ENCODE data around the gene RNU4-1. TPM values are rescaled to one million over a fixed set of nuclear protein-coding genes. Genes with fewer than 3 reads are reported as not detected.

The RNU4-1 gene
- total and polyA plus RNA-seq, 2 of the 4 experiments (the other 2 are of a cell fraction), result under 0.01 TPM; not detected in 1

DNA sequence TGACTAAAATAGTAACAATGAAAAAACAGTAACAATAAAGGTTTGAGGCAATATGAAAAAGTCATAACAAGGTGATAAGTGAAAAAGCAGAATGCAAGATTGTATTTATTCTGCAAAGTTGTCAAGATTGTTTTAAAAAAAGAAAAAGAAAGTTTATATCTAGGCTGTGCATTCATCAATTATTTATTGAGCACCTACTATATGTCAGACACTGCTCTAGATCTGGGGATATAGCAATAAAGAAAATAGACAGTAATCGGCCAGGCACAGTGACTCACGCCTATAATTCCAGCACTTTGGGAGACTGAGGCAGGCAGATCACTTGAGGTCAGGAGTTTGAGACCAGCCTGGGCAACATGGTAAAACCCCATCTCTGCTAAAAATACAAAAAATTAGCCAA, 30.7 kb upstream of the RNU4-1 start:
- no peak overlapping the region for H3K4me2 ChIP-seq (ENCODE audit: low read depth, low read length)
- dilution Hi-C loops (cut with HindIII; ENCODE audit: low sequenced_read_pairs, unreplicated experiment), result no loop called here

More for the DNA sequence above, 30.7 kb upstream of the RNU4-1 start:
- no peak overlapping the region for H3K18ac ChIP-seq (ENCODE audit: low read depth, low read length)
- no TSS peak for BruUV-seq (replicated peaks)
- WGBS, 2 experiments (ENCODE audit: extremely low coverage in 2 of 2, insufficient read length in 1 of 2), result no CpG with 5 or more reads among the region's 2 CpGs
- H2AFZ ChIP-seq (replicated peaks; ENCODE audit: low read length, poor library complexity), result no peak overlapping the region
- H3K36me3 ChIP-seq (ENCODE audit: control insufficient read depth, insufficient read depth, low read length), result no peaks in the 10 kb centered on the region
- no peaks in the 10 kb centered on the region for H3K9me1 ChIP-seq (ENCODE audit: insufficient read depth, low read length)
- H3K9ac ChIP-seq (ENCODE audit: low read depth, low read length), result no peak overlapping the region
- in situ Hi-C loops (cut with MboI; ENCODE audit: low sequenced_read_pairs), result no loop called here
- no peak overlapping the region for H2AK9ac ChIP-seq (replicated peaks; ENCODE audit: low read depth, low read length, poor library complexity)
- DNase-seq, result no peak
- intact Hi-C loops (cut with micrococcal nuclease), result no loop called here
- H2BK15ac ChIP-seq (ENCODE audit: low read depth, low read length), result no peak overlapping the region
- no peaks in the 10 kb centered on the region for H4K20me1 ChIP-seq (ENCODE audit: insufficient read depth, low read length)
- H2BK120ac ChIP-seq (ENCODE audit: low read depth, low read length), result no peak overlapping the region
- POLR2A ChIA-PET (ENCODE audit: unreplicated experiment), result interaction anchor here (0.6 kb wide), 1 partner anchor 130 kb away, joined by 4 read pairs; no protein-coding TSS in a partner anchor
- H3K14ac ChIP-seq (replicated peaks; ENCODE audit: low read depth, low read length), result no peak overlapping the region
- TF ChIP-seq RCOR1 (IDR thresholded peaks at IDR 0.05; ENCODE audit: insufficient replicate concordance, low read length) (no peak), NFE2L2 (IDR thresholded peaks at IDR 0.05; ENCODE audit: low read depth, low read length) (no peak), CEBPB (IDR thresholded peaks at IDR 0.05; ENCODE audit: low read depth, low read length) (no peak), FOS (IDR thresholded peaks at IDR 0.05; ENCODE audit: low read depth, low read length) (no peak), SMC3 (IDR thresholded peaks at IDR 0.05; ENCODE audit: low read depth, low read length) (no peak), MAZ (IDR thresholded peaks at IDR 0.05; ENCODE audit: borderline replicate concordance, low read depth, low read length) (no peak), MXI1 (IDR thresholded peaks at IDR 0.05; ENCODE audit: borderline replicate concordance, low read depth, low read length) (no peak), RAD21 (IDR thresholded peaks at IDR 0.05; ENCODE audit: low read length) (no peak), MAFK (IDR thresholded peaks at IDR 0.05; ENCODE audit: low read depth, low read length) (no peak), POLR2A (IDR thresholded peaks at IDR 0.05; ENCODE audit: low read depth, low read length) (no peak), CHD1 (IDR thresholded peaks at IDR 0.05; ENCODE audit: low read depth, low read length) (no peak), BHLHE40 (IDR thresholded peaks at IDR 0.05; ENCODE audit: low read depth, low read length) (no peak)
- TF ChIP-seq, protein P1, sequence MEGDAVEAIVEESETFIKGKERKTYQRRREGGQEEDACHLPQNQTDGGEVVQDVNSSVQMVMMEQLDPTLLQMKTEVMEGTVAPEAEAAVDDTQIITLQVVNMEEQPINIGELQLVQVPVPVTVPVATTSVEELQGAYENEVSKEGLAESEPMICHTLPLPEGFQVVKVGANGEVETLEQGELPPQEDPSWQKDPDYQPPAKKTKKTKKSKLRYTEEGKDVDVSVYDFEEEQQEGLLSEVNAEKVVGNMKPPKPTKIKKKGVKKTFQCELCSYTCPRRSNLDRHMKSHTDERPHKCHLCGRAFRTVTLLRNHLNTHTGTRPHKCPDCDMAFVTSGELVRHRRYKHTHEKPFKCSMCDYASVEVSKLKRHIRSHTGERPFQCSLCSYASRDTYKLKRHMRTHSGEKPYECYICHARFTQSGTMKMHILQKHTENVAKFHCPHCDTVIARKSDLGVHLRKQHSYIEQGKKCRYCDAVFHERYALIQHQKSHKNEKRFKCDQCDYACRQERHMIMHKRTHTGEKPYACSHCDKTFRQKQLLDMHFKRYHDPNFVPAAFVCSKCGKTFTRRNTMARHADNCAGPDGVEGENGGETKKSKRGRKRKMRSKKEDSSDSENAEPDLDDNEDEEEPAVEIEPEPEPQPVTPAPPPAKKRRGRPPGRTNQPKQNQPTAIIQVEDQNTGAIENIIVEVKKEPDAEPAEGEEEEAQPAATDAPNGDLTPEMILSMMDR (conservative IDR thresholded peaks at IDR 0.05; ENCODE audit: low read depth, low read length), result no peak
- TF ChIP-seq, protein P2, sequence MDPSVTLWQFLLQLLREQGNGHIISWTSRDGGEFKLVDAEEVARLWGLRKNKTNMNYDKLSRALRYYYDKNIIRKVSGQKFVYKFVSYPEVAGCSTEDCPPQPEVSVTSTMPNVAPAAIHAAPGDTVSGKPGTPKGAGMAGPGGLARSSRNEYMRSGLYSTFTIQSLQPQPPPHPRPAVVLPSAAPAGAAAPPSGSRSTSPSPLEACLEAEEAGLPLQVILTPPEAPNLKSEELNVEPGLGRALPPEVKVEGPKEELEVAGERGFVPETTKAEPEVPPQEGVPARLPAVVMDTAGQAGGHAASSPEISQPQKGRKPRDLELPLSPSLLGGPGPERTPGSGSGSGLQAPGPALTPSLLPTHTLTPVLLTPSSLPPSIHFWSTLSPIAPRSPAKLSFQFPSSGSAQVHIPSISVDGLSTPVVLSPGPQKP (IDR thresholded peaks at IDR 0.05; ENCODE audit: borderline replicate concordance, low read depth, low read length), result no peak
- TF ChIP-seq, protein P3, sequence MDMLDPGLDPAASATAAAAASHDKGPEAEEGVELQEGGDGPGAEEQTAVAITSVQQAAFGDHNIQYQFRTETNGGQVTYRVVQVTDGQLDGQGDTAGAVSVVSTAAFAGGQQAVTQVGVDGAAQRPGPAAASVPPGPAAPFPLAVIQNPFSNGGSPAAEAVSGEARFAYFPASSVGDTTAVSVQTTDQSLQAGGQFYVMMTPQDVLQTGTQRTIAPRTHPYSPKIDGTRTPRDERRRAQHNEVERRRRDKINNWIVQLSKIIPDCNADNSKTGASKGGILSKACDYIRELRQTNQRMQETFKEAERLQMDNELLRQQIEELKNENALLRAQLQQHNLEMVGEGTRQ (IDR thresholded peaks at IDR 0.05; ENCODE audit: low read depth, low read length), result no peak
- ATAC-seq (ENCODE audit: low read depth), result no peak
- CTCF ChIA-PET, result interaction anchor here (1.0 kb wide), 1 partner anchor 325 kb away, joined by 3 read pairs; no protein-coding TSS in a partner anchor
- H2AK5ac ChIP-seq (ENCODE audit: low read depth, low read length), result no peak overlapping the region
- no peaks in the 10 kb centered on the region for H3K79me1 ChIP-seq (ENCODE audit: low read depth in 1 of 2, low read length in 2 of 2)
- no peak overlapping the region for H3K23ac ChIP-seq (ENCODE audit: low read depth, low read length)
- H3K4me3 ChIP-seq (ENCODE audit: insufficient read depth, low read depth, low read length), result no peak overlapping the region
- H4K91ac ChIP-seq (ENCODE audit: insufficient read depth, low read depth, low read length), result no peak overlapping the region
- H3K56ac ChIP-seq (ENCODE audit: extremely low read depth, insufficient read depth, low read length), result no peak overlapping the region
- no peak overlapping the region for H3K27ac ChIP-seq (ENCODE audit: insufficient read depth, low read length)
- H4K5ac ChIP-seq (ENCODE audit: low read depth, low read length), result no peak overlapping the region
- H3K9me3 ChIP-seq (ENCODE audit: control insufficient read depth, insufficient read depth, low read length), result no peaks in the 10 kb centered on the region
- H2BK20ac ChIP-seq (ENCODE audit: low read depth, low read length), result no peak overlapping the region
- H3K4ac ChIP-seq (ENCODE audit: low read depth, low read length), result no peak overlapping the region
- H4K8ac ChIP-seq (ENCODE audit: low read depth in 2 of 2, low read length in 2 of 2), result no peak overlapping the region
- H3K4me1 ChIP-seq (ENCODE audit: control insufficient read depth, insufficient read depth, low read length), result no peaks in the 10 kb centered on the region
- H2BK5ac ChIP-seq (ENCODE audit: low read depth, low read length, poor library complexity, severe bottlenecking), result no peak overlapping the region
- H3K27me3 ChIP-seq (ENCODE audit: control insufficient read depth, insufficient read depth, low read length), result peaks cover 23% of the 10 kb centered on the region

Data from IMR-90 (cell line).